GM13976 (cell line): Measurements from ENCODE around the gene PQBP1.
"Not testable (repeated sequence)": the region's sequence is repeated elsewhere in the genome, so short reads cannot be mapped to it uniquely, and the experiment has no call there.

Experiments used
- DNase-seq: peaks from one replicate; pipeline ENCODE4 v3.0.0; 2012; ENCODE audit warnings: low spot score
- in situ Hi-C: fragments of 300-500 bp; cut with MboI; formaldehyde crosslinking; loops from one replicate; pipeline ENCODE4 v1.12.0; 2022; ENCODE audit warnings: low sequenced_read_pairs, mixed read lengths, inconsistent platforms; ENCODE audit not compliant: unreplicated experiment
- TF ChIP-seq, protein P1 (sequence below): IDR thresholded peaks from 2 replicates; pipeline ENCODE4 v1.5.1; 2012; ENCODE audit warnings: borderline replicate concordance, mild to moderate bottlenecking; ENCODE audit not compliant: insufficient read depth; ENCODE audit errors: extremely low read depth, missing control alignments, control extremely low read depth

The PQBP1 gene

DNA sequence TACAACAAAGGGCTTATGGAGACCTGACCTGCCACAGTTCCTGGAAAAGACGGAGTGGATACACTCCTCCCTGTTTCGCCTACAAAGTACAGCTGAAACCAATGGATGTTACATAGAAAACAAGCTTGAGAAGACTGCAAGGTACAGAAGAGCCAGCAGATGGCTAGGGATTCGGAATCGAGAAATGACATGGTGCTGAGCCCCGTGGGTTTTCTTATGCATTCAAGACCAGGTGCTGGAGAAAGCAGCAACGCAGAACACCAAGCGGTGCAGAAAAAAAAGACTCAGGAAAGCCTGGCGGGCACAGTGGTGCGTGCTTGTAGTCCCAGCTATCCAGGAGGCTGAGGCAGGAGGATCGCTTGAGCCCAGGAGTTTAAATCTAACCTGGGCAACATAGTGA, 14.0 kb upstream of the PQBP1 start:
- DNase-seq = no peak

DNA sequence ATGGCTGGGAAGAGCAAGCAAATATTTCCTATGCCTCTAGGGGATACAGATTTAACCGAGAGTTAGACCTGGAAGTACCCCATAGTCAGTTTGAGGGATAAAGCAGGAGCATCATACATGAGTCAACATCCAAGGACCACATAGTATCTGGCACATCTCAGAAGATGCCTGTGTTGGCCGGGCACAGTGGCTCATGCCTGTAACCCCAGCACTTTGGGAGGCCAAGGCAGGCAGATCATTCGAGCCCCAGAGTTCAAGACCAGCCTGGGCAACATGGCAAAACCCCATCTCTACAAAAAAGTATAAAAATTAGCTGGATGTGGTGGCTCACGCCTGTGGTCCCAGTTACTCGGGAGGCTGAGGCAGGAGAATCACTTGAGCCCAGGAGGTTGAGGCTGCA, 11.1 kb upstream of the PQBP1 start:
- DNase-seq, in situ Hi-C loops: not testable (repeated sequence)

More for the DNA sequence above, 14.0 kb upstream of the PQBP1 start:
- in situ Hi-C loops = no loop called here
- TF ChIP-seq, protein P1, sequence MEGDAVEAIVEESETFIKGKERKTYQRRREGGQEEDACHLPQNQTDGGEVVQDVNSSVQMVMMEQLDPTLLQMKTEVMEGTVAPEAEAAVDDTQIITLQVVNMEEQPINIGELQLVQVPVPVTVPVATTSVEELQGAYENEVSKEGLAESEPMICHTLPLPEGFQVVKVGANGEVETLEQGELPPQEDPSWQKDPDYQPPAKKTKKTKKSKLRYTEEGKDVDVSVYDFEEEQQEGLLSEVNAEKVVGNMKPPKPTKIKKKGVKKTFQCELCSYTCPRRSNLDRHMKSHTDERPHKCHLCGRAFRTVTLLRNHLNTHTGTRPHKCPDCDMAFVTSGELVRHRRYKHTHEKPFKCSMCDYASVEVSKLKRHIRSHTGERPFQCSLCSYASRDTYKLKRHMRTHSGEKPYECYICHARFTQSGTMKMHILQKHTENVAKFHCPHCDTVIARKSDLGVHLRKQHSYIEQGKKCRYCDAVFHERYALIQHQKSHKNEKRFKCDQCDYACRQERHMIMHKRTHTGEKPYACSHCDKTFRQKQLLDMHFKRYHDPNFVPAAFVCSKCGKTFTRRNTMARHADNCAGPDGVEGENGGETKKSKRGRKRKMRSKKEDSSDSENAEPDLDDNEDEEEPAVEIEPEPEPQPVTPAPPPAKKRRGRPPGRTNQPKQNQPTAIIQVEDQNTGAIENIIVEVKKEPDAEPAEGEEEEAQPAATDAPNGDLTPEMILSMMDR = no peak

DNA sequence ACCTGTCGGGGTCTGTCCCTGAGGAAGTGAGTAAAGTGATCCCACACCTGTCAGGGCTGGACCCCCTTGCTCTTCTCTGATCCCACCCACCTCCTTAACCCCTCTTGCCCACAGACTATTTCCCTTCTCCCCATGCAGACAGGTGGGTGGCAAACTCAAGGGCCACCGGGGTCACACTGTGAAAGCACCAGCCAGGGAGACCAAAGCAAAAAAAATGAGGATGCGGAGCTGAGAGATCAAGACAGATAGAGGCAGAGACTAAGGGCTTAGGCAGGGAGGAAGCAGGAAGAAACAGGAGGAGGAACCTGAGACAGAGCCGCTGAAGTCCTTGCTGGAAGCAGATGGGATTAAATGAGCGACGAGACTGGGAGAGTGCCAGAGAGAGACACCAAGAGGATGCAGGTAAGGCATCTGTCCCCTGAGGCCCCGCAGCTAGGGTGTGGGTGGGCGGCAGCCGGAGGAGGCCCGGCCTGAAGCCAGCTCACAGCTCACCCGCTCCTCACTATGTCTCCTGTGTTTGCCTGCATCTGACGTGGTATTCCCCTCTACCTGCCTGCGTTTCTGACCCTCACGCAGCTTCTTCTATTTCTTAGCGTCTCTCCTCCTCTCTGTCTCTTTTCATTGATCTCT, 7.3 kb upstream of the PQBP1 start:
- TF ChIP-seq, protein P1 = no peak
- DNase-seq = peak; percentile 38

DNA sequence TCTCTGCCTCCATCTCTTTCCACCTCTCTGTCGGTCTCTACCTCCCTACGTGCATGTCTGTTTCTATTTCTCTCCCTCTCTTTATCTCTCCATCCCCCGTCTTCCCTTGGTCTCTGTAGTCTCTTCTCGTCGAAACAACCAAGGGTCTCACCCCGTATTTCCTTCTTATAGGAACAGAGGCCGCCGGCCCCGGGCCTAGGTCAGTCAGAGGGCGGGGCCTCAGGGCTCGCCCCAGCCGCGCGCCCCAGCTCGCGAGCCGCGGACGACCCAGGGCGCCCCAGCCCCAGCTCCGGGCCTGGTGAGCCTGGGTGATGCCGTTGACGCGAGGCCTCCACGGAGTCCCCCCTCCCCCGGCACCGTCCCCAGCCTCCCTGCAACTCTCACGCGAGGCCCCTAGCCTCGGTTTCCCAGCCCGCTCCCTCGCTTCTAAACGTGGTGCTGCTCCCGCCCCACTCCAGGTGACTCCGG, 6.8 kb upstream of the PQBP1 start:
- TF ChIP-seq, protein P1 = no peak
- DNase-seq = peak; percentile 41
- in situ Hi-C loops = no loop called here

More for the DNA sequence above, 7.3 kb upstream of the PQBP1 start:
- in situ Hi-C loops = no loop called here

DNA sequence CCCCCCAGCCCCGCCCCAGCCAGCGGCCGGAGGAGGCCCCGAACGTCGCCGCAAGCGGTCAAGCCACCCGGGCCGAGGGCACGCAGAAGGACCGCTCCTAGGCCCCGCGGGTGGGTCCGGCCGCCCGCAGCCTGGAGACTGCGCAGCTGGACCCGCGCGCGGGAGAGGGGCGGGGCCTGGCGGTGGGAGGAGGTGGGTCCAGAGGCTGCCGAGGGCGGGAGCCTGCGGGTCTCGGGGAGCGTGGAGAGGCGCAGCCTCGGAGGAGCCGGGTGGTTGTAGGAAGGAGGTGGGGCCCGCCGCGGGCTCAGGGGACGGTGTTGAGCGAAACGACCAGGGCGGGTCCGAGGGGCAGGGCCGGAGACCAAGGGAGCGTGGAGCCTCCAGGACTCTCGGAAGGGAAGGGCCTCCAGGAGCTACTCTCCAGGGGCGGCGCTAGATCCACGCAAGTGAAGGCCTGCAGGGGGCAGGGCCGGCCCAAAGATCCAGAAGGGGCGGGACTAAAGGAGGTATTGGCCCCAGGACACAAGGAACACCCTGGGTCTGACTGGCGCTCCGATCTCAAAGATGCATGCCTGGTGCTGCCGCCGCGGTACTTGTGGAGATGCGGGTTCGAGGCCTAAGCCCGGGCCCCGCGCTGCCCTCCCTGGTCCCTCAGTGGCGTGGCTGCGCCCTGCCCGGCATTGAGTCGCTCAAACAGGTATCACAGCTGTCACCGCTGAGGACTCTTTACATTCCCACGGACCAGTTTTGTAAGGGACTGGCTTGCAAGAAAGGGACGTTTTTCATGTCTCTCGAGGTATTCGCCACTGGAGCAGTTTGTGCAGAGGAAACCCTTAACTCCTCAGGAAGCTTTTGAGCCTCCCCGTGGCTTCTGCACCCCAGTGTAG, 6.1 kb upstream of the PQBP1 start:
- TF ChIP-seq, protein P1 = peak; percentile 49
- in situ Hi-C loops = no loop called here
- DNase-seq = peak; percentile 77

DNA sequence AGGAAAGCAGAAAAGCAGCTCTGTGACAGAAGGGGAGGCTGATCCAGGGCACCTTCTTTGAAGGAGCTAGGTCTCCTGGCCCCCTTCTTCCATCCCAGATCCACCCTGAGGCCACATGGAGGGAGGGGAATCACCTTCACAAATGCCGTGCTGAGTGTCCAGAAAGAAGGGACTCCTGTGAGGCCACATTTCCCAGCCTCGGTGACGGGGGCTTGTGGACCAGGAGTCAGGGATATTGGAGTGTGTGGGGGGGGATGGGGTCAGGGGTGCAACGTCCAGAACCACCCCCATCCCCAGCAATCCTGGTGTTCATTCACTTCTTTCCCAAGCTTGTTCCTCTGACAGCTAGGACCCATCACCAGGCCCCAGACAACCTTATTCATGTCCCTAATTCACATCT, 4.8 kb upstream of the PQBP1 start:
- TF ChIP-seq, protein P1 = no peak
- DNase-seq = no peak
- in situ Hi-C loops = no loop called here
